ENCODE measurements around the gene UBTF. TPM values are rescaled to one million over a fixed set of nuclear protein-coding genes. Genes with fewer than 3 reads are reported as not detected.

The UBTF gene
- polyA plus RNA-seq, 1 donor (not counting 4 experiments of a cell fraction or from before 2014, with no cell fraction given) = 23.0 TPM

GRCh38 chr17:44221862-44222111 is 2.3 kb upstream of the UBTF start:
- H3K27ac ChIP-seq (ENCODE audit: control insufficient read depth, insufficient read depth, low read length) = peak overlapping the region; percentile 70
- FAIRE-seq (no peak), DNase-seq (ENCODE audit: low read depth, low spot score) (no peak)
- H2AFZ ChIP-seq (ENCODE audit: control insufficient read depth, low read length) = peak overlapping the region; percentile 7
- peak overlapping the region; percentile 87 for H3K9ac ChIP-seq (ENCODE audit: control insufficient read depth, extremely low read depth, insufficient read depth, low read length)
- H3K9me3 ChIP-seq (ENCODE audit: control insufficient read depth, low read depth, low read length) = no peaks in the 10 kb centered on the region
- peaks cover 33% of the 10 kb centered on the region for H3K4me1 ChIP-seq (ENCODE audit: control insufficient read depth, extremely low read depth, insufficient read depth, low read length)
- H3K9me1 ChIP-seq (ENCODE audit: control insufficient read depth, extremely low read depth, insufficient read depth, low read length) = no peaks in the 10 kb centered on the region
- no peaks in the 10 kb centered on the region for H3K27me3 ChIP-seq (ENCODE audit: control insufficient read depth, extremely low read depth, insufficient read depth, low read length)
- dilution Hi-C loops (cut with MboI; ENCODE audit: extremely low pct_ligation_motif_present, low sequenced_read_pairs) = no loop called here
- H3K36me3 ChIP-seq (ENCODE audit: control insufficient read depth in 2 of 2, extremely low read depth in 1 of 2, insufficient read depth in 2 of 2, low read length in 2 of 2) = peaks cover 0 to 6% of the 10 kb centered on the region in 2 experiments
- H3K4me3 ChIP-seq (ENCODE audit: control insufficient read depth in 2 of 3, extremely low read depth in 1 of 3, insufficient read depth in 2 of 3, low read depth in 1 of 3, low read length in 3 of 3) = peak overlapping the region; percentile 84 to 89 (median 85)
- H3K4me2 ChIP-seq (ENCODE audit: control insufficient read depth, extremely low read depth, insufficient read depth, low read depth, low read length) = peak overlapping the region; percentile 98
- peaks cover 19% of the 10 kb centered on the region for H3K79me2 ChIP-seq (ENCODE audit: control insufficient read depth, insufficient read depth, low read length)
- H4K20me1 ChIP-seq (ENCODE audit: control insufficient read depth, extremely low read depth, insufficient read depth, low read length) = no peaks in the 10 kb centered on the region
- no peak for TF ChIP-seq EZH2 (IDR thresholded peaks at IDR 0.05; ENCODE audit: low read length)
- TF ChIP-seq CTCF (optimal IDR thresholded peaks at IDR 0.05 in 1 of 3, IDR thresholded peaks at IDR 0.05 in 1 of 3, conservative IDR thresholded peaks at IDR 0.05 in 1 of 3; ENCODE audit: extremely low read depth in 1 of 3, insufficient read depth in 2 of 3, low read length in 3 of 3) = no peak

GRCh38 chr17:44221084-44221861 is 1.8 kb upstream of the UBTF start:
- H2AFZ ChIP-seq (ENCODE audit: control insufficient read depth, low read length) = peak overlapping the region; percentile 60
- H3K4me3 ChIP-seq (ENCODE audit: control insufficient read depth in 2 of 3, extremely low read depth in 1 of 3, insufficient read depth in 2 of 3, low read depth in 1 of 3, low read length in 3 of 3) = peak overlapping the region; percentile 84 to 89 (median 85)
- H3K9me3 ChIP-seq (ENCODE audit: control insufficient read depth, low read depth, low read length) = no peaks in the 10 kb centered on the region
- peak overlapping the region; percentile 70 for H3K27ac ChIP-seq (ENCODE audit: control insufficient read depth, insufficient read depth, low read length)
- peak overlapping the region; percentile 98 for H3K4me2 ChIP-seq (ENCODE audit: control insufficient read depth, extremely low read depth, insufficient read depth, low read depth, low read length)
- H3K27me3 ChIP-seq (ENCODE audit: control insufficient read depth, extremely low read depth, insufficient read depth, low read length) = no peaks in the 10 kb centered on the region
- H3K79me2 ChIP-seq (ENCODE audit: control insufficient read depth, insufficient read depth, low read length) = peaks cover 24% of the 10 kb centered on the region
- H3K9ac ChIP-seq (ENCODE audit: control insufficient read depth, extremely low read depth, insufficient read depth, low read length) = peak overlapping the region; percentile 87
- no peaks in the 10 kb centered on the region for H4K20me1 ChIP-seq (ENCODE audit: control insufficient read depth, extremely low read depth, insufficient read depth, low read length)
- TF ChIP-seq EZH2 (IDR thresholded peaks at IDR 0.05; ENCODE audit: low read length) (no peak), CTCF (optimal IDR thresholded peaks at IDR 0.05 in 1 of 3, IDR thresholded peaks at IDR 0.05 in 1 of 3, conservative IDR thresholded peaks at IDR 0.05 in 1 of 3; ENCODE audit: extremely low read depth in 1 of 3, insufficient read depth in 2 of 3, low read length in 3 of 3) (no peak)
- peaks cover 4 to 11% of the 10 kb centered on the region in 2 experiments for H3K36me3 ChIP-seq (ENCODE audit: control insufficient read depth in 2 of 2, extremely low read depth in 1 of 2, insufficient read depth in 2 of 2, low read length in 2 of 2)
- no peak for DNase-seq (ENCODE audit: low read depth, low spot score)
- peaks cover 34% of the 10 kb centered on the region for H3K4me1 ChIP-seq (ENCODE audit: control insufficient read depth, extremely low read depth, insufficient read depth, low read length)
- H3K9me1 ChIP-seq (ENCODE audit: control insufficient read depth, extremely low read depth, insufficient read depth, low read length) = no peaks in the 10 kb centered on the region
- dilution Hi-C loops (cut with MboI; ENCODE audit: extremely low pct_ligation_motif_present, low sequenced_read_pairs) = no loop called here
- FAIRE-seq = no peak
